Fibroblast of mammary gland (primary cell): ENCODE measurements around the gene NRG3.

Experiments used
- DNase-seq: peaks from one replicate; pipeline ENCODE4 v3.0.0-alpha.2; 2010; ENCODE audit warnings: low read depth
- H3K4me3 ChIP-seq: 2 replicates; pipeline ENCODE4 v1.5.1; 2011; ENCODE audit warnings: low read depth, mild to moderate bottlenecking, low read length, moderate library complexity; ENCODE audit not compliant: control insufficient read depth
- CTCF ChIP-seq: conservative IDR thresholded peaks from 2 replicates; pipeline ENCODE4 v1.5.1; 2011; ENCODE audit warnings: low read depth, low read length, inconsistent platforms; ENCODE audit not compliant: control insufficient read depth, insufficient read depth

Gene NRG3

DNA sequence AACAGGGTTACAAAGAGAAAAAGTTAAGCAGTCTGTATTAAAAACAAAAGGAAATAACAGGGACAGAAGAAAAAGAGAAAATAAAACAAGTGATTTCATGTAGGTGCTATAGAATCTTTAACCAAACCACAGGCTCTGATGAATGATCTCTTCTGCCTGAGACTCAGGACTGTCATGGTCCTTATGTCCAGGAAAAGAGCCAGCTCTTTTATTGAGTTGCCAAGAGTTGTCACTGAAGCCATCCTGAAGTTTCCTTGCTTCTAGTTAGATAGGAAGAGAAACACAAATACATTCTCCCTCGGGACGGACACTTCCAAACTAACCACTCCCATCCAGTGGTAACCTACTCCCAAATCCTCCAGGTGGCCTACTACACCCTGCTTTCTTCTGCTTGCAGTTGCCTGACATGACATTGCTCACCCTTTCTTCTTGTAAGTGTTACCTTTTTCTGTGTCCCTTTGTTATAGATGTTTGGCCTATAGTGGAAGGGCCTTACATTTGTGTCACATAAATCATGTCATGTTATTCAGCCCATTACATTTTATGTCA, 346.7 kb downstream of the NRG3 start:
- H3K4me3 ChIP-seq, result no peak overlapping the region
- peak; percentile 5 for DNase-seq
- no peak for TF ChIP-seq CTCF

DNA sequence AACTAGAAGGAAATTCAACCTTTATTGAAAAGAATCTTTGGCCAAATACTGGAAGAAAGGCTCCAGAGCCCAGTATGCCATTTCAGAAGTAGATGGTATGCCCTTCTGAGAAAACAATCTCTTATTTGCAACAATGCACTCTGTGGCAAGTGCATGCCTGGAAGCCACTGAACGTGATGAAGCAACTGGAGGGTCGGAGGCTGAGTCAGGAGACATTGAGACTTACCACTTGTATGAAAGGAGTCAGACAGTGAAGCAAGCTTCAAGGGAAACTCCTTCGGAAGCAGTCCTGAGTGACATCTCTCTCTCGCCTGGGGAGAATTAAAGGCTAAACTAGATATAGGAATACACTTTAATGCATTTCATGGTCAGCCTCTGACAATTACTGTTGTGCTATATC, 353.7 kb downstream of the NRG3 start:
- no peak for TF ChIP-seq CTCF
- peak; percentile 6 for DNase-seq
- H3K4me3 ChIP-seq, result no peak overlapping the region

DNA sequence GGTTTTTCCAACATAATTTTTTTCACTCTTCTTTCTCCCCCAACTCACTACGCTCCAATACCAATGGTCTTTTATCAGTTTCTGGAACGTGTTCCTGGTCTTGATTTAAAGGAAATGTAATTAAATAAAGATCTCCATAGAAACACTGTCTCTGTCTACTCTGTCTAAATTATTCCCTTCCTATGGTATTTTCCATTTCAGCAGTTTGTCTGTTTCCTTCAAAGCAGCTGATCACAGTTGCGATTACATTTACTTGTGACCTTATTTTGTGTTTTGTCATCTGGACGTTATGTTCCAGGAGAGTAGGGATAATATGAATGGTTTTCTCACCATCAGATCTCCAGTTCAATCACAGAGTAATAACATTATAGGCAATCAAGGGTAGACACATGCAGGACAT, 359.2 kb downstream of the NRG3 start:
- no peak for TF ChIP-seq CTCF
- H3K4me3 ChIP-seq, result no peak overlapping the region
- DNase-seq, result no peak

DNA sequence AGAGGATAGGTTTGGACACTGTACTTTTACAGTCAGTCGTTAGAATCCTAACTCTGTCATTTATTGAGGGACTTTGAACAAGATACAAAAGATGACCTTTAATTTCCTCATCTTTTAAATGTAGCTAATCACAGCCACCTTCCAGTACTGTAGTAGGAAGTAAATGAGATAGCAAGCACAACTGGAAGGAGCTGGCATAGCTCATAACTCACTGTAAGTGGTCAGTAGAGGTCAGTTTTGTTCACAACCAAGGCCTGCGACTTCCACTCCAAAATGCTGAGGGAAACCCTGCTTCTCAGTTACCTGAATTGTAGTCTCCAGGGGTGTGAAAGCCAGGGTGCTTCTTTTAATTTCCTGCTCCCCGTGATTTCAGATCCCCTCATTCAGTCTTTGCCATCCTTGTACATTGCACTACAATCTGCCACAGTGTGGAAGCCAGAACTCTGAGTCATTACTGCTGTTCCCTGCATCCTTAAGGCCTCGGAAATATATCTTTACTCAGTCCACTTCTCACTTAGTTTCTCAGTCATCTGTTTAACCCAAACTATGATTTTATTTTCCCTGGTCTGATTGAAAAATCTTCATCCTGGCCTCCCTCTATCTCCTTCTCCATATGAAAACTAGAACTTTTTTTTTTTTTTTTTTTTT, 361.2 kb downstream of the NRG3 start:
- no peak for DNase-seq

DNA sequence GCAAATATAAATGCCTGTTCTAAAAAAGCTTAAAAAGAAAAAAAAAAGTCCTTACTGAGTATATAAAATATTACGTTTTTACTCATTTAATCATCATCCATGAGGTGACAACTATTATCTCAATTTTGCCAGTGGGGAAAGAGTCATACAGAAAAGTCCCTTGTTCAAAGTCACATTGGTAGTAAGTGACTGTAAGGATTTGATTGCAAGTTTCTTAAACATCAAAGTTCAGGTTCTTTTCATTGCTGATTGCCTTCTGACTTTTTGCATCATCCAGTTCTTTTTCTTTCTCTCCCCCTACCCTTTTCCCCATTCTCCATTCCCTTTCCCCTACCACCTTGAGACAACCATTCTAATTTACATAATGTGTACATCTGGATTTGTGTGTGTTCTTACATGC, 363.3 kb downstream of the NRG3 start:
- TF ChIP-seq CTCF, result no peak
- no peak for DNase-seq

More for the DNA sequence above, 361.2 kb downstream of the NRG3 start:
- H3K4me3 ChIP-seq, result no peak overlapping the region
- no peak for TF ChIP-seq CTCF

GRCh38 chr10:82240408-82240807, 365.4 kb downstream of the NRG3 start:
- no peak overlapping the region for H3K4me3 ChIP-seq
- DNase-seq, result no peak
- TF ChIP-seq CTCF, result no peak

More for the DNA sequence above, 363.3 kb downstream of the NRG3 start:
- H3K4me3 ChIP-seq, result no peak overlapping the region
